GM11168 (cell line): ENCODE measurements around the gene PIK3IP1.
"Not testable (repeated sequence)": the region's sequence is repeated elsewhere in the genome, so short reads cannot be mapped to it uniquely, and the experiment has no call there.

ENCODE experiments used
- in situ Hi-C: fragments of 300-500 bp; cut with MboI; formaldehyde crosslinking; loops from one replicate; pipeline ENCODE4 v1.12.0; 2022; ENCODE audit warnings: low sequenced_read_pairs; ENCODE audit not compliant: unreplicated experiment

PIK3IP1 gene

GRCh38 chr22:31292236-31292989 is at the start of gene PIK3IP1:
Gene PIK3IP1 (minus strand): TSS chr22:31292488. CDS start chr22:31292344, 144 bp downstream.
- in situ Hi-C loops: no loop called here

GRCh38 chr22:31341386-31342088 is 49.2 kb upstream of the PIK3IP1 start:
- in situ Hi-C loops: no loop called here

- in situ Hi-C loops: no loop called here
These were observed 48.5 kb upstream of the PIK3IP1 start for GRCh38 chr22:31340765-31341247.

GRCh38 chr22:31340360-31340759 is 48.1 kb upstream of the PIK3IP1 start:
- in situ Hi-C loops: no loop called here

GRCh38 chr22:31339148-31339832 is 47.0 kb upstream of the PIK3IP1 start:
- in situ Hi-C loops: no loop called here

GRCh38 chr22:31337178-31337577 is 44.9 kb upstream of the PIK3IP1 start:
- in situ Hi-C loops: no loop called here

GRCh38 chr22:31334329-31334728 is 42.0 kb upstream of the PIK3IP1 start:
- in situ Hi-C loops: no loop called here

GRCh38 chr22:31333641-31334040 is 41.4 kb upstream of the PIK3IP1 start:
- in situ Hi-C loops: no loop called here

GRCh38 chr22:31332886-31333285 is 40.6 kb upstream of the PIK3IP1 start:
- in situ Hi-C loops: no loop called here

- in situ Hi-C loops: no loop called here
These were observed 39.7 kb upstream of the PIK3IP1 start for GRCh38 chr22:31332010-31332409.

- in situ Hi-C loops: no loop called here
These were observed 37.3 kb upstream of the PIK3IP1 start for GRCh38 chr22:31329453-31330215.

GRCh38 chr22:31329029-31329428 is 36.7 kb upstream of the PIK3IP1 start:
- in situ Hi-C loops: no loop called here

GRCh38 chr22:31328544-31328960 is 36.3 kb upstream of the PIK3IP1 start:
- in situ Hi-C loops: no loop called here

- in situ Hi-C loops: no loop called here
These were observed 35.7 kb upstream of the PIK3IP1 start for GRCh38 chr22:31327806-31328543.

GRCh38 chr22:31326877-31327276 is 34.6 kb upstream of the PIK3IP1 start:
- in situ Hi-C loops: no loop called here

- in situ Hi-C loops: no loop called here
These were observed 31.6 kb upstream of the PIK3IP1 start for GRCh38 chr22:31323578-31324550.

GRCh38 chr22:31321421-31321820 is 29.1 kb upstream of the PIK3IP1 start:
- in situ Hi-C loops: no loop called here

- in situ Hi-C loops: not testable (repeated sequence)
These were observed 21.9 kb upstream of the PIK3IP1 start for GRCh38 chr22:31314220-31314619.
